HG03575 (cell line): ENCODE data around the gene TAS1R1.

Experiments
- ATAC-seq: cut with Tn5 transposase; IDR thresholded peaks from one replicate; pipeline ENCODE4 v1.9.1; 2021; ENCODE audit not compliant: unreplicated experiment, insufficient number of reproducible peaks, low FRiP score; ENCODE audit errors: extremely low read depth

TAS1R1 gene

GRCh38 chr1:6585081-6585722, 30.1 kb downstream of the TAS1R1 start:
- no peak for ATAC-seq

GRCh38 chr1:6585841-6586240, 30.7 kb downstream of the TAS1R1 start:
- no peak for ATAC-seq

GRCh38 chr1:6586404-6586816, 31.3 kb downstream of the TAS1R1 start:
- no peak for ATAC-seq

GRCh38 chr1:6587261-6588005, 32.3 kb downstream of the TAS1R1 start:
- ATAC-seq: no peak

DNA sequence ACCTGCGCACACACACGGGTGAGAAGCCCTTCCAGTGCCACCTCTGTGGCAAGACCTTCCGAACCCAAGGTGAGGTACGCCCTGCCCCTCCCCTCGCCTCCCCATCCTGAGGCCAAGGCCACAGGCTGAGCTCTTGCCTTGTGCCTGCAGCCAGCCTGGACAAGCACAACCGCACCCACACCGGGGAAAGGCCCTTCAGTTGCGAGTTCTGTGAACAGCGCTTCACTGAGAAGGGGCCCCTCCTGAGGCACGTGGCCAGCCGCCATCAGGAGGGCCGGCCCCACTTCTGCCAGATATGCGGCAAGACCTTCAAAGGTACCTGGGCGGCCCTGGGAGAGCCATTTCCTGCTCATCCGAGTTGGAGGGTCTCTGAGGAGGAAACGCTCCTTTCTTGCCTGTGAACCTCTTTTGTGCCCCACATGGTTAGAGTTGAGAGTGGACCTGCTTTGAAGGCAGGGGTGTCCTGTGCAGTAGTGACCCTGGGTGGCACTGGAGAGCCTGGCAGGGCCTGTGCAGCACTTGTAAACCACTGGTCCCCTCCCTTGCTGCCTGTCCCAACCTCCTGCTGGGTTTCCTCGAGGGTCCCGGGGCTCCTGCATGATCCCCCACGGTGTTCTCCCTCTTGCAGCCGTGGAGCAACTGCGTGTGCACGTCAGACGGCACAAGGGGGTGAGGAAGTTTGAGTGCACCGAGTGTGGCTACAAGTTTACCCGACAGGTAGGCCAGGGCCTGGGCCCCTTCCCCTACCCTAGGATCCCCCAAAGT, 33.2 kb downstream of the TAS1R1 start:
- ATAC-seq: no peak

- no peak for ATAC-seq
Measured at GRCh38 chr1:6588893-6589520, 33.9 kb downstream of the TAS1R1 start.

- ATAC-seq: no peak
Measured at GRCh38 chr1:6590046-6590445, 34.9 kb downstream of the TAS1R1 start.

GRCh38 chr1:6591222-6591621, 36.1 kb downstream of the TAS1R1 start:
- no peak for ATAC-seq

DNA sequence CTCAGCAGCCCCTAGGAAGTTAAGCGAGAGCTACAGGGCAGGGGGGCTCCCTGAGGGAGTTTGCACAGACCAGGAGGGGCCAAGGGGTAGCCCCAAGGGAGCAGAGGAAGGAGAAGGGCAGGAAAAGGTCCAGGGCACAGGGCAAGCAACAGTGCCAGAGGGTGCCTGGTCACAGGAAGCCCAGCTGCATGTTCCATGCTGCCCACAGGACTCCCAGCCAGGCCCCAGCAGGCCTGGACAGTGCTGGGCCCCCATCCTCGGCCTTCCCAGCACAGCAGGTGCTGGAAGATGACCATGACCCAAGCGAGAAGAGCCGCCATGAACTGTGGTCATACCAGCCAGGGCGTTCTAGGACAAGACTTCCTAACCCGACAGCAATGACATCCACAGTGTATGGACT, 36.5 kb downstream of the TAS1R1 start:
- no peak for ATAC-seq

GRCh38 chr1:6592441-6592840, 37.3 kb downstream of the TAS1R1 start:
- ATAC-seq: no peak

DNA sequence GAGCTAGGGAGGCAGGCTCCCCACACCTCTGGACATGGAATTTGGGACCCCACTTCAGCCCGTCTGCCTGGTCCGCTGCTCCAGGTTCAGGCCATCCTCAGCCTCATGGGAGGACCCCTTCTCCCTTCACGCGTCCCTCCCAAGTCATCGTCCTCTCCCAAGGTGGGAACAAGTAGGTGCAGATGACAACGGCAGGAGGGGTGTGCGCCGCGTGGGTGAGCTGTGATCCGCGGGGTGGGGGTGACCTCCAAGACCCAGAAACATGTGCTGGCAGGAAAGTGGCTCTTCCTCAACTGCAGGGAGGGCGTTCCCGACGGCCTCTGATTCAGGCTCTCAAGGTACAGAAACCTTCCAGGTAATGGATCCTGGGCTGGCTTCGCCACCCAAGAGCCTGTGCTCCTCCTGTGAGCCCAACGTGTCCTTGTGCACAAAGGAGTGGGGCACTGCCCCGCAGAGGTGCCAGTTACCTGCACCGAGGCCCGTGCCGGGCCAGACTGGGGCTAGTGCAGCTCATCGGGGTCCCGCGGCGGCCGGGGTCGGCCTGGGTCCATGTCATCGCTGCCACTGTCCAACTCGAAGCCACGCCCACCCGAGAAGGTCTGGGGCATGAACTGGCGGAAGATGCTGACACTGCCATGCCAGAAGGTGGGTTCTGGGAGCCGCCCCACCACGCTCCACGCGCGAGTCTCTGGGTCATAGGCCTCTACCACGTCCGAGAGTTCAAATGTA, 37.9 kb downstream of the TAS1R1 start:
- no peak for ATAC-seq

DNA sequence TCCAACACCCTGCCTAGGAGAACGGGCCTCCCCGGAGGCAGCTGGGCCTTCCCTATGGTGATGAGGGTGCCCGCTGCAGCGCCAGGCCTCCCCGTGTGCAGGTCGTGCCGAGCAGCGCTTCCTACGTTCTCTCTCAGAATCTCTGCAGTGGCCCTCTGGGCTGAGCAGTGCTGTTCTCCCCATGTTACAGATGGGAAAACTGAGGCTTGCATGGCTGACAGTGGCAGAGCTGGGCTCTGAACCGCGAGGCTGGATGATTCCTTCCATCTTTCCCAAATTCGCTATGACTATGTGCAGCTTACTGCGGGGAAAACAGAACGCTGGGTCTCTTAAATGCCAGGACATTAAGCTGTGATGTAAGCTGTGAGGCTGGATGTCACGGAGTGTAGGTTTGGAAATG, 38.7 kb downstream of the TAS1R1 start:
- no peak for ATAC-seq

- ATAC-seq: no peak
Measured at GRCh38 chr1:6594977-6595740, 40.1 kb downstream of the TAS1R1 start.

- no peak for ATAC-seq
Measured at GRCh38 chr1:6596351-6596750, 41.2 kb downstream of the TAS1R1 start.

GRCh38 chr1:6596886-6597776, 42.0 kb downstream of the TAS1R1 start:
- ATAC-seq: no peak

- no peak for ATAC-seq
Measured at GRCh38 chr1:6597777-6598131, 42.6 kb downstream of the TAS1R1 start.

DNA sequence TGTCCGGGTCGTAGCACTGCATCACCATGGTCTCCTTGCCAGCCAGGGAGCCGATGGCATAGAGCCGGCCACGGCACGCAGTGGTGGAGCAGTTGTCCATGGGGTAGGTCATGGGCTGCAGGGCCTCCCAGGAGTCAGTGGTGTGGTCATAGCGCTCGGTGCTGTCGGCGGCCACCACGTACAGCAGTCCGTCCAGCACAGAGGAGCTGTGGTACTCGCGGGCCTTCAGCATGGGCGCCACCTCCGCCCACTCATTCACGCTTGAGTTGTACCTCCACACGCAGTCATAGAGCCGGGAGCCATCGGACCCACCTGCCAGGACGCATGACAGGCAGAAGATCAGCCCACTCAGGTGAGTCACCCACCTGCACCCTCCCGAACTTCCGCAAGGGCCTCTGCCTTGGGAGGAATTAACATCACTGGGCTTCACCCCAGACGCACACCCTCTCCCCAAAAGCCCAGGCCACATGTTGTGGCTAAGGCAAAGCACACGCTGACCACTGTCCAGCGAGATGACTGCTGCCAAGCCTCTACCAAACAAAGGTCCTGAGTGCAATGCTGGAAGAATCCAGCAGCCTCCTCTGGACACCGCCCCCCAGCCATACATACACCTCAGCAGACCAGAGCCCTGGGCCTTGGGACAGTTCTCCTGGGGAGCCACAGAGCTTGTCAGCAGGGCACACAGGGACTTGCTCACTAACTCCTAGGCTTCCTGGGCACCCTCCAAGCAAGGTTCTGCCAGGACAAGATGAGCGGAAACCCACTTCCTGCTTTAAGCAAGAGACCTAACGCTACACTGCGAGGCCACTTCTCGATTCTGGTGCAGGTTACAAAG, 44.3 kb downstream of the TAS1R1 start:
- ATAC-seq: no peak
